ENCODE measurements around the gene TMEM51. TPM values are rescaled to one million over a fixed set of nuclear protein-coding genes. Genes with fewer than 3 reads are reported as not detected.
A peak's percentile ranks its signal among the peaks of the same experiment; 100 is the strongest.

The TMEM51 gene
- total RNA-seq, 1 donor from 2014 or later = 82.3 TPM

- Histone ChIP-seq H3K27me3 (ENCODE audit: control insufficient read depth, insufficient read depth, low read length) (no peaks in the 10 kb centered on the region), H3K4me3 (ENCODE audit: low read depth, low read length) (no peak overlapping the region), H3K36me3 (ENCODE audit: control insufficient read depth, insufficient read depth, low read length) (peaks cover 1% of the 10 kb centered on the region)
- TF ChIP-seq CTCF (IDR thresholded peaks at IDR 0.05; ENCODE audit: insufficient read depth, low read length, poor library complexity, severe bottlenecking) = no peak
- DNase-seq (ENCODE audit: low read depth) = no peak
These were observed 7.1 kb downstream of the TMEM51 start for GRCh38 chr1:15160626-15161025.

GRCh38 chr1:15167386-15167785 is 13.8 kb downstream of the TMEM51 start:
- H3K36me3 ChIP-seq (ENCODE audit: control insufficient read depth, insufficient read depth, low read length) = no peaks in the 10 kb centered on the region
- no peaks in the 10 kb centered on the region for H3K27me3 ChIP-seq (ENCODE audit: control insufficient read depth, insufficient read depth, low read length)
- DNase-seq (ENCODE audit: low read depth) = no peak
- H3K4me3 ChIP-seq (ENCODE audit: low read depth, low read length) = no peak overlapping the region
- no peak for TF ChIP-seq CTCF (IDR thresholded peaks at IDR 0.05; ENCODE audit: insufficient read depth, low read length, poor library complexity, severe bottlenecking)

- TF ChIP-seq CTCF (IDR thresholded peaks at IDR 0.05; ENCODE audit: insufficient read depth, low read length, poor library complexity, severe bottlenecking) = peak; percentile 15
- peak; percentile 98 for DNase-seq (ENCODE audit: low read depth)
- no peaks in the 10 kb centered on the region for H3K27me3 ChIP-seq (ENCODE audit: control insufficient read depth, insufficient read depth, low read length)
- no peaks in the 10 kb centered on the region for H3K36me3 ChIP-seq (ENCODE audit: control insufficient read depth, insufficient read depth, low read length)
- no peak overlapping the region for H3K4me3 ChIP-seq (ENCODE audit: low read depth, low read length)
These were observed 14.9 kb downstream of the TMEM51 start for GRCh38 chr1:15168479-15168878.

GRCh38 chr1:15170071-15170470 is 16.5 kb downstream of the TMEM51 start:
- Histone ChIP-seq H3K4me3 (ENCODE audit: low read depth, low read length) (no peak overlapping the region), H3K36me3 (ENCODE audit: control insufficient read depth, insufficient read depth, low read length) (no peaks in the 10 kb centered on the region), H3K27me3 (ENCODE audit: control insufficient read depth, insufficient read depth, low read length) (no peaks in the 10 kb centered on the region)
- no peak for DNase-seq (ENCODE audit: low read depth)
- TF ChIP-seq CTCF (IDR thresholded peaks at IDR 0.05; ENCODE audit: insufficient read depth, low read length, poor library complexity, severe bottlenecking) = no peak

GRCh38 chr1:15171271-15171908 is 17.8 kb downstream of the TMEM51 start:
- Histone ChIP-seq H3K36me3 (ENCODE audit: control insufficient read depth, insufficient read depth, low read length) (no peaks in the 10 kb centered on the region), H3K4me3 (ENCODE audit: low read depth, low read length) (no peak overlapping the region), H3K27me3 (ENCODE audit: control insufficient read depth, insufficient read depth, low read length) (no peaks in the 10 kb centered on the region)
- no peak for TF ChIP-seq CTCF (IDR thresholded peaks at IDR 0.05; ENCODE audit: insufficient read depth, low read length, poor library complexity, severe bottlenecking)
- no peak for DNase-seq (ENCODE audit: low read depth)

Data from kidney epithelial cell (primary cell).